Fibroblast of pulmonary artery (primary cell): ENCODE measurements around the gene MAN2A1.
"Not testable (repeated sequence)": the region's sequence is repeated elsewhere in the genome, so short reads cannot be mapped to it uniquely, and the experiment has no call there.

Source experiments
- DNase-seq: peaks from one replicate; pipeline ENCODE4 v3.0.0-alpha.2; 2010; ENCODE audit warnings: low read depth
- H3K4me3 ChIP-seq: replicated peaks from 2 replicates; pipeline ENCODE4 v1.5.1; 2011; ENCODE audit warnings: low read depth, mild to moderate bottlenecking, control low read depth, low read length, moderate library complexity
- TF ChIP-seq, protein P1 (sequence below): IDR thresholded peaks from 2 replicates; pipeline ENCODE4 v1.5.1; 2011; ENCODE audit warnings: mild to moderate bottlenecking, control low read depth, low read length, inconsistent platforms; ENCODE audit errors: missing control alignments

The MAN2A1 gene

DNA sequence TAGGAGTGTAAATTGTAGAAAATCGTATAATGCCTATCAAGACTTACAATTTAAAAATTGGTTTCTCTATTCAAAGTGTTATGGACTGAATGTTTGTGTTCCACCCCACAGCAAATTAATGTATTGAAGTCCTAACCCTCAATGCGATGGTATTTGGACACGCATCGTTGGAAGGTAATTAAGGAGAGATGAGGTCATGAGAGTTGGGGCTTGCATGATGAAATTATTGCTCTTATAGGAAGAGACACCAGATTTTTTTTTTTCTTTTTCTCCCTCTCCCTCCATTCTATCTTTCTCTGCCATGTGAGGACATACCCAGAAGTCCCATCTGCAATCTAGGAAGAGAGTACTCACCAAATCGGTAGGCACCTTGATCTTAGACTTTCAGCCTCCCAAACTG lies 189.2 kb downstream of the MAN2A1 start:
- TF ChIP-seq, protein P1, sequence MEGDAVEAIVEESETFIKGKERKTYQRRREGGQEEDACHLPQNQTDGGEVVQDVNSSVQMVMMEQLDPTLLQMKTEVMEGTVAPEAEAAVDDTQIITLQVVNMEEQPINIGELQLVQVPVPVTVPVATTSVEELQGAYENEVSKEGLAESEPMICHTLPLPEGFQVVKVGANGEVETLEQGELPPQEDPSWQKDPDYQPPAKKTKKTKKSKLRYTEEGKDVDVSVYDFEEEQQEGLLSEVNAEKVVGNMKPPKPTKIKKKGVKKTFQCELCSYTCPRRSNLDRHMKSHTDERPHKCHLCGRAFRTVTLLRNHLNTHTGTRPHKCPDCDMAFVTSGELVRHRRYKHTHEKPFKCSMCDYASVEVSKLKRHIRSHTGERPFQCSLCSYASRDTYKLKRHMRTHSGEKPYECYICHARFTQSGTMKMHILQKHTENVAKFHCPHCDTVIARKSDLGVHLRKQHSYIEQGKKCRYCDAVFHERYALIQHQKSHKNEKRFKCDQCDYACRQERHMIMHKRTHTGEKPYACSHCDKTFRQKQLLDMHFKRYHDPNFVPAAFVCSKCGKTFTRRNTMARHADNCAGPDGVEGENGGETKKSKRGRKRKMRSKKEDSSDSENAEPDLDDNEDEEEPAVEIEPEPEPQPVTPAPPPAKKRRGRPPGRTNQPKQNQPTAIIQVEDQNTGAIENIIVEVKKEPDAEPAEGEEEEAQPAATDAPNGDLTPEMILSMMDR, result no peak
- no peak for DNase-seq
- no peak overlapping the region for H3K4me3 ChIP-seq

DNA sequence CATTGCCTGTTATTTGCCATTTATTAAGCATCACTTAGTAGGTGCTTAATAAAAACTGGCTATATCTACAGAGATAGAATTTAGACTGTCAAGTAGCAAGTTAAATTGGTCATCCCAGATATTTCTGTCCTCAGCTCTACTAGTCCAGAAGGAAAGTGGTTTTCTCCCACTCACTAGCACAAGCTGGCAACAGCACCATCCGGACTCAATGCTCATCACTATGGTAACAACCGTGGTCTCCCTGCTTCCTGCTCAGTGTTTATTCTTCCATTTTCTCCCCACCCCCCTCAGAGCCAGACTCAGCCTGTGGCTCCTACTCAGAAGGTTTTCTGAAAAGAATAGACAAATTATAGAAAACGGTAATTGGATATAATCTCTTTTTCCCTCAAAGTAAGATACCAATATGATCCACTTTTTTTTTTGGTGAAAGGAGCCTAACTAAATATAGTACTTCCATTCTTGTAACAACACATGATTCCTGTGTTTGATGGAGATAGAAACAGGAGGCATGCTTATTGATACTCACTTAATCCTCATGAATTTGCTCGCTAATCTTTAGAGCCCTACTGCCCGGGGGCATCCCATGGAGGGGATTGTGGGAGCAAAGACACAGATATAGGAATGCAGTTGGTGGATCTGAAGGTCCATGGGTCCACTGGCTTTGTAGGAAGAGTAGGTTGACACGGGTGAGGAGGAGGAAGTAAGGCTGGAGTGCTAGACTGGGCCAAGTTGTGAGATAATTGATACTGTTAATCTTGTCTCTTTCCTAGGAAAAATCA lies 191.4 kb downstream of the MAN2A1 start:
- no peak overlapping the region for H3K4me3 ChIP-seq
- TF ChIP-seq, protein P1, result no peak
- DNase-seq, result peak; percentile 30

DNA sequence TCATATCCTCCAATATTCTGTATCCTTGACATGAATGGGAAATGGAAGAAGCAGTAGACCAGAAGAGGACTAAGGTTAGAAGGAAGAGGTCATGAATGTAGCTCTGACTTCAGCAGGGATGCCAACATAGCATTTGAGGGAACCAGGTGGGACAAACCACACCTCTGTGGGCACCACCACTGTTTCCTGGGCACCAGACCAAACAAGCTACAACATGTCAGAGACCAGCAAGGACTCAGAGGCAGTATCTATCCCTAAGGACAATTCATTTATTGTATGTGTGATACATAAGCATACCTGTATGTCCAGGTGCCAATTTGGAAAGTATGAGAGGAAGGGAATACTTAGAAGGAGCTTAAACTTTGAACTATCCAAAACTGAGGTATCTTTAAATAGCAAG lies 192.8 kb downstream of the MAN2A1 start:
- no peak overlapping the region for H3K4me3 ChIP-seq
- TF ChIP-seq, protein P1, result no peak
- no peak for DNase-seq

DNA sequence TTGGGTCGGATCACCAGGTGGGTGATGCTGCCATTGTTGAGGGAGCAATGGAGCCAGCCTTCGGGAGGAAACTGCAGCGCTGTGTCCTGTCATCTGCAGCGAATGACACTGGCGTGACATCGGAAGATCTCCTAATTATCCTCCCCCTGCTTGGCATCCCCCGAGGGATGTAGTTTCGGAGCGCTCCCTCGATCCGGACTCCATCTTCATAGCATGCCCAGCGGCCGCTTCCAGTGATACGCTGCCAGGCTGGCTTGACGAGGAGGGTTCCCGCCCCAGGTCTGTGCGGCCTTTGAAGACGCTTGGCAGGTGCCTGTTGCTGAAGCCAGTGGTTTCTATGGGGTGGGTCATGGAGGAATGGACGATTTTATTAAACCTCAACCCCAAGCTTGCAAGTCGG lies 194.9 kb downstream of the MAN2A1 start:
- H3K4me3 ChIP-seq, result no peak overlapping the region
- TF ChIP-seq, protein P1, result no peak
- no peak for DNase-seq

DNA sequence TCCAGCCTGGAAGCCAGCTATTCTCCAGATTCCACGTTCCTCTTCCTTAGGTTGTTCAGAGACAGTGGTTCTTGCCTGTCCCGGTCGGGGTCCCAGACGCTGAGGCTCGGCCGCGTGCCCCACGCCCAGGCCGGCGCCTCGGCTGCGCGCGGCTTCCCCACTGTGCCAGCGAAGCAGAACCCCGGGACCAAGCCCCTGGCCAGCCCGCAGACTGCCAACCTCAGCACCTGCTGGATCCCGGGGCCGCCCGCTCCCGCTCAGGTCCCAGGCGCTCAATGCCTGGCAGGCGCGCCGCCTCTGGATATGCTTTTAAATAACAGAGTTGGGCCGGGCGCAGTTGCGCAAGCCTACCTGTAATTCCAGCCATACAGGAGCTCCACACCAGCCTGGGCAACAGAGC lies 195.5 kb downstream of the MAN2A1 start:
- no peak for DNase-seq
- TF ChIP-seq, protein P1, result no peak
- H3K4me3 ChIP-seq, result no peak overlapping the region

DNA sequence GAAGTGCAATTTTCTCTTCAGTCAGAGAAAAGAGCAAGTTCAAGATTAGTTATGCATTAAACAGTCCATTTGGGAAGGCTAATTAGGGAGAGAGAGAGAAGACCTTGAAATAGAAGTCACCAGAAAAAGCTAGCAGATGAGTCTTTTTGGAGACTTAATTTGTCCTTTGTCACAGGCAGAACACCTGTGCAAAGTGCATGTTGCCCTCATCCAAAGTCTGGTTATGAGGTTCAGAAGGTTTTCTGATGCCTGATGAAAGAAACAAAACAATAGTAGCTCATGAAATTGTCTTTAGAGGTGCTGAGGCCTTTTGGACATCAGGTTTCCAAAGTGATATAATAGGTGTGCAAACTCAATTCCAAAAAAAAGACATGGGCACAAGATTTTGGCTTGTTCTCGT lies 199.3 kb downstream of the MAN2A1 start:
- H3K4me3 ChIP-seq, result no peak overlapping the region
- TF ChIP-seq, protein P1, result no peak
- DNase-seq, result no peak

DNA sequence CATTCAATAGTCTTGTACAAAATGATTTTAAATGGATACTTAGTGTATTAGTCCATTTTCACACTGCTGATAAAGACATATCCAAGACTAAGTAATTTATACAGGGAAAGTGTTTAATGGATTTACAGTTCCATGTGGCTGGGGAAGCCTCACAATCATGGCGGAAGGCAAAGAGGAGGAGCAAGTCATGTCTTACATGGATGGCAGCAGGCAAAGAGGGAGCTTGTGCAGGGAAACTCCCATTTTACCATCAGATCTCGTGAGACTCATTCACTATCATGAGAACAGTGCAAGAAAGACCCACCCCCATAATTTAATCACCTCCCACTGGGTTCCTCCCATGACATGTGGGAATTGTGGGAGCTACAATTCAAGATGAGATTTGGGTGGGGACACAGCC lies 203.5 kb downstream of the MAN2A1 start:
- not testable (repeated sequence) for H3K4me3 ChIP-seq, DNase-seq
